SK-N-SH treated with all-trans-retinoic acid at 6 μM for 48 hours (cell line): Measurements from ENCODE around the gene MCM5.

Source experiments
- ZC3H10 ChIP-seq: fragments of 250-450 bp; sonication (Bioruptor Pico); IDR thresholded peaks from 2 replicates; pipeline ENCODE4 v1.5.1; 2021; ENCODE audit warnings: mild to moderate bottlenecking, moderate library complexity
- ZFP30 ChIP-seq: fragments of 450-650 bp; formaldehyde crosslinking; IDR thresholded peaks from 2 replicates; pipeline ENCODE4 v1.5.0; 2022; ENCODE audit warnings: mild to moderate bottlenecking, moderate library complexity

GRCh38 chr22:35462498-35463230 lies 62.7 kb downstream of the MCM5 start:
- TF ChIP-seq ZFP30 (CRISPR knock-in tag) (no peak), ZC3H10 (CRISPR knock-in tag) (no peak)
